ENCODE results near the gene MYEOV.

The MYEOV gene

GRCh38 chr11:69302447-69303020, 8.6 kb downstream of the MYEOV start:
- DNase-seq (ENCODE audit: low spot score): no peak

GRCh38 chr11:69303427-69303826, 9.5 kb downstream of the MYEOV start:
- DNase-seq (ENCODE audit: low spot score): no peak

- no peak for DNase-seq (ENCODE audit: low spot score)
Measured at GRCh38 chr11:69304258-69304657, 10.3 kb downstream of the MYEOV start.

- no peak for DNase-seq (ENCODE audit: low spot score)
Measured at GRCh38 chr11:69304686-69305085, 10.7 kb downstream of the MYEOV start.

- DNase-seq (ENCODE audit: low spot score): no peak
Measured at GRCh38 chr11:69305885-69306540, 12.1 kb downstream of the MYEOV start.

GRCh38 chr11:69306821-69307220, 12.9 kb downstream of the MYEOV start:
- DNase-seq (ENCODE audit: low spot score): no peak

GRCh38 chr11:69307421-69307820, 13.5 kb downstream of the MYEOV start:
- DNase-seq (ENCODE audit: low spot score): no peak

- no peak for DNase-seq (ENCODE audit: low spot score)
Measured at GRCh38 chr11:69307871-69308431, 14.0 kb downstream of the MYEOV start.

GRCh38 chr11:69308491-69308911, 14.5 kb downstream of the MYEOV start:
- DNase-seq (ENCODE audit: low spot score): no peak

- DNase-seq (ENCODE audit: low spot score): no peak
Measured at GRCh38 chr11:69308936-69309615, 15.1 kb downstream of the MYEOV start.

GRCh38 chr11:69309631-69310280, 15.8 kb downstream of the MYEOV start:
- DNase-seq (ENCODE audit: low spot score): no peak

- no peak for DNase-seq (ENCODE audit: low spot score)
Measured at GRCh38 chr11:69310351-69310750, 16.4 kb downstream of the MYEOV start.

GRCh38 chr11:69310934-69311766, 17.2 kb downstream of the MYEOV start:
- DNase-seq (ENCODE audit: low spot score): no peak

GRCh38 chr11:69311767-69312385, 17.9 kb downstream of the MYEOV start:
- DNase-seq (ENCODE audit: low spot score): no peak

GRCh38 chr11:69312453-69313404, 18.8 kb downstream of the MYEOV start:
- DNase-seq (ENCODE audit: low spot score): no peak

GRCh38 chr11:69313992-69314391, 20.0 kb downstream of the MYEOV start:
- no peak for DNase-seq (ENCODE audit: low spot score)

- DNase-seq (ENCODE audit: low spot score): no peak
Measured at GRCh38 chr11:69314555-69314954, 20.6 kb downstream of the MYEOV start.

- DNase-seq (ENCODE audit: low spot score): no peak
Measured at GRCh38 chr11:69316956-69317355, 23.0 kb downstream of the MYEOV start.

GRCh38 chr11:69317401-69318092, 23.6 kb downstream of the MYEOV start:
- no peak for DNase-seq (ENCODE audit: low spot score)

GRCh38 chr11:69318093-69318420, 24.1 kb downstream of the MYEOV start:
- no peak for DNase-seq (ENCODE audit: low spot score)
